ENCODE data around the gene TUT1.
"Not testable (repeated sequence)": the region's sequence is repeated elsewhere in the genome, so short reads cannot be mapped to it uniquely, and the experiment has no call there.

The TUT1 gene

DNA sequence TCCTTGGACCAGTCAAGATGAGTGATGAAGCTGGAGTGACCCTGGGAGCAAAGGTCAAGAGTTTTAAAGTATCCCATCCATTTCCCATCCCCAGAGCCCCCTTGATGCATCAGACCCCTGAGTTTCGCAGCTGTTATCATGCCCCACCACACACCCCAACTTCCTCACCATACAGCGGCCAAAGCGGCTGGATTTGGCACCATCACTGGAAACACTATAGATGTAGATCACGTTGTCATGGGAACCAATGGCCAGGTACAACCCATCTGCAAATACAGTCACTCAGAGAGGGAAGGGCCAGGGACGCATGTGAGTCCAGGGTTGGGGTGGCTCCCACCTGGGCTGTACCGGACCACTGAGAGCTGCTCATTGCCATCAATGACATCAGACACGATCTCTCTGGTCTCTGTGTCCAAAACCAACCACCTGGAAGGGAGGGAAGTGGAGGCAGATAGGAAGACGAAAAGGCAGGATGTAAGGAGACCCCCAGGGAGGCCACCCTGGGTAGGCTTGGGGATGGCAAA, 12.5 kb upstream of the TUT1 start:
- FAIRE-seq, result no peak

DNA sequence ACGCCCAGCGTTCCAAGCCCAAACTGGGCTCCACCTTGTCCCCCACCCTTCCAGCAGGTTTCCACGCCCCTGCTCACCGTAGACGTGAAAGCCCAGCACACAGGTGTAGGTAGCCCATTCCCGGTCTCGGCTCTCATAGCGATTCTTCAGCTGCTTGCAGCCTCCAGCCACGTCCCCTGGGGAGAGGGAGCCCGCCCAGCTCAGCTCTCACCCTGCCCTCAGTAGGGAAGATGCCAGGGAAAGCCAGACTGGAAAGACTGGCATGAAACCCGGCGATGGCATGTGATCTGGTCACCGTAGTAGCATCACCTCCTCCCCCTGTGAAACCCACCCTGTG, 11.7 kb upstream of the TUT1 start:
- FAIRE-seq, result no peak

DNA sequence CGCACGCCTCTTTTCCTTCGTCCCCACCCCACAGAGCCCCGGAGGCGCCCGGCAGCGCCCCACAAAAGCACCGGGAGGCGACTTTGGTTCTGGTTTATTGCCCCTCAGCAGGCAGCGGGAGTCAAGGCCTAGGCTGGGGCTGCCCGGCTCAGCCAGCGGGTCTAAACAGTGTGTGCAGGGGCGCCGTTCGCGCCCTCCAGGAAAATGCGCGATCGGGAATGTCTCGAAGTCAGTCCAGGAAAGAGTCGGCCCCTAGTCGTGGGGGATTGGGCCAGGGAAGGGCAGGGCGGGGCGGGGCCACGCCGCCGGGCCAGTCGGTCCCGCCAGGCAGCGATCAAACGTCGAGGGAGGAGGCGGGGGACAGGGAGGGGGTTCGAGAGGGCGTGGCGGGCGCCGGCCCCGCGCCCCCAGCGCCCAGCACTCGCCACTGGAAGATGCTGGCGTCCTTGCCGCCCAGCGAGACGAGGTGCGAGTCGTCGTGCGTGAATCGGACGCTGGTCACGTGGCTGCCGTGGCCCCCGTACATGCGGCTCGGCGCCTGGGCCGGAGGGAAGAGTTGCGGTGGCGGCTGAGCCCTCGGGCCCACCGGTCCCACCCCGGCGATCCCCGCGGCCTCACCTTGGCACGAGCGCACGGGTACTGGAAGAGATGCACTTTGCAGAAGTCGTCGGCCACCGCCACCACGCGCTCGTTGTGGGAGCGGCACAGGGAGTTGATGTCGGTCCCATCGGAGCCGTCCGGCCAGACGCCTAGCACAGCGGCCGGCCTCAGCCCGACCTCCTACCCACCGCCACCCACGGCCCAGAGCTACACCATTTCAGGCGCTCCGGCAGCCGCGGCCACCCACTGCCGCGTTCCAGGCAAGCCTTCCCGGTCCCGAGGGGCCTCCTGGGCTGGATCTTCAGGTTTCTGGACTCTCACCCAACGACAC, 11.1 kb upstream of the TUT1 start:
- no peak for FAIRE-seq

DNA sequence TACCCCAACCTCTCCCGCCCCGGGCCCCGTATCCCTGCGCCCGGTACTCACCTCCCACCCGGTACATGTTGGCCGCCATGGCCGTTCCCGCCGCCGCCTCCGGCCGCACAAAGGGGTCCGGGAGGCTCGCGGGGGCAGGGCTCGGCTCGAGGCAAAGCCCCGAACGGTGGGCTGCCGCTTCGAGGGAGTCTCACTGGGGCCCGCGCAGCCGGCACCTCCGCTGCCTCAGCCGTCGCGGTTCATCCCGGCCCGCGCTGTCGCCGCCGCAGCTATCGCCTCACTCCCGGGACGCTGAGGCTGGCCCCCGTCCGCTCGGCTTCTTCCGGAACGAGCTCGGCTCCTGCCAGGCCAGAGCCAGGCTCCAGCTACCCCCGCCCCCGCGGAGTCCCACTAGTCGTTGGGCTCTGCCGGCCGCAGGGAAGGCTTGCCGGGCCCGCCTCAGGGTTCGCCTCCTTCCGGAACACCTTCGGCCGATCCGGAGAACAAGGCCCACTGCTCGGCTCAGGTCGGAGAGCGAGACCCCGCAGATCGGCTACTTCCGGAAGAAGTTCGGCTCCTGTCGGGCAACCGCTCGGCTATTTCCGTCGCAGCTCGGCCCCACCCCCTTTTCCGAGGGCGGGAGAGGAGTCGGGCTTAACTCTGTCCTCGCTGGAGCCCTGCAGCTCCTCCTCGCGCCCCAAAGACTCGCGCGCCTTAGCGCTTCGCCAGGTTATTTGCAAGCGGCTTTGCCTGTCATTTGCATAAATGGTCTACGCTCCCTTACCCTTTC, 10.2 kb upstream of the TUT1 start, which contains the start of gene MTA2:
Gene MTA2, minus strand, starts transcription at position 494 of the 769 bp plus-strand sequence. Its CDS starts 415 bp downstream, at position 79.
- peak; percentile 99 for FAIRE-seq

DNA sequence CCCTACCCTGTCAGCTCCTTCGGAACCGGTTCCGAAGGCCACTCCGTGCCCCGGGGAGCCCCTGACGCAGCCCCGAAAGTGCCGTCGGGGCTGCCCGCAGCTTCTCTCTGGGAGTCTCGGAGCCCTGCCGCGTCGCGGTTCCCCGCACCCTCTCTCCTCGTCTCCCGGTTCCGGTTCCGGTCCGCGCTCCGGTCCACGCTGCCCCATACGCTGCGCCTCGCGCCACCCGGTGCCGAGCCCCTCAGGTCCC, 9.7 kb upstream of the TUT1 start:
- FAIRE-seq, result no peak

DNA sequence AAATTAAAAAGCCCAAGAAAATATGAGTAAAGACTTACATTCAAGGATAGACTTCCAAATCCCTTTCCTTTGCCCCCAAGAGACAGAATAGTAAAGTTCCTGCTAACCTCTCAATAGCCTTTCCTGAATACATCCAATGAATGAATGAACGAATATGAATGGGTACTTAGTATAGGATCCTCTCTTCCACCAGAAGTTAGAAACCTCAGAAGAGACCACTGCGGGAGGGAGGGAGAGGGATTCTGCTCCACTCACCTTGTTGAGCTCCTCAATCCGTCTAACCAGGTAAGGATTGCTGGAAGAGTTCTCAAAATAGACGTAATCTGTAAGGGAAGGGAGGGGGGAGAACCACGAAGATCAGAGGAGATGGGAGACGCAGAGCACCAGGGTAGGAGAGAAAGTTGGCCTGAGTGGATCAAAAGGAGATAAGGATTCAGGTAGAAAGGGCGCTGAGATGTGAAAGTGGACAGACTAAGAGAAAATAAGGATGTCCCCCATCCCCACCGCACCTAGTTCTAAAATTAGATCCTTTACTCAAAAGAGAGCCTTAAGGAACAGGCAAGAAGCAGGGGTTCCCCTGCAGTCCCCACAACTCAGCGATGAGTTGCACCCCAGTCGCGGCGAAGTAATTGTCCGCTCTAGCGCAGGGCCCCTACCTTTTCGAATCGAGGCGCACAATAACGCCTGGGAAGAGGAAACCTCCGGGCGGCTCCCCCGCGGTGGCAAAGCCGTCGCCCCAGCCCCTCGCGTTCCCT, 9.2 kb upstream of the TUT1 start:
- FAIRE-seq, result no peak

DNA sequence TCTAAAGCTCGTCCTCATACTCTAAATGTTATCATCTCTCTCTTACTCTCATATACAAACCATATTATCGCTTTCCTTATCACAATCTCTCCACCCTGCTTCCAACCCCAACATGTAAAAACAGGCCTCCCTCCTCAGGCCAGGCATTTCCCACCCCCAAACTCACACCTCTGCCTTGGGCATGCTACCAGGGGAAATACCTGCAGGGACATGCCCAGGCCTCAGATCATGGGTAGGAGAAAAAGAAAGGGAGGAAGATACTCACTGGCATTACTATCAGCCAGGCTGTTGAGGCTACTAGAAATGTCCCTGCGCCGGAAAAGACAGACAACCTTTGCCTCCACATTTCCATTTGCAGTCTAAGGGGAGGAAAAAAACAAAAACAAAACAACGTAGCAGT, 8.6 kb upstream of the TUT1 start:
- no peak for FAIRE-seq

DNA sequence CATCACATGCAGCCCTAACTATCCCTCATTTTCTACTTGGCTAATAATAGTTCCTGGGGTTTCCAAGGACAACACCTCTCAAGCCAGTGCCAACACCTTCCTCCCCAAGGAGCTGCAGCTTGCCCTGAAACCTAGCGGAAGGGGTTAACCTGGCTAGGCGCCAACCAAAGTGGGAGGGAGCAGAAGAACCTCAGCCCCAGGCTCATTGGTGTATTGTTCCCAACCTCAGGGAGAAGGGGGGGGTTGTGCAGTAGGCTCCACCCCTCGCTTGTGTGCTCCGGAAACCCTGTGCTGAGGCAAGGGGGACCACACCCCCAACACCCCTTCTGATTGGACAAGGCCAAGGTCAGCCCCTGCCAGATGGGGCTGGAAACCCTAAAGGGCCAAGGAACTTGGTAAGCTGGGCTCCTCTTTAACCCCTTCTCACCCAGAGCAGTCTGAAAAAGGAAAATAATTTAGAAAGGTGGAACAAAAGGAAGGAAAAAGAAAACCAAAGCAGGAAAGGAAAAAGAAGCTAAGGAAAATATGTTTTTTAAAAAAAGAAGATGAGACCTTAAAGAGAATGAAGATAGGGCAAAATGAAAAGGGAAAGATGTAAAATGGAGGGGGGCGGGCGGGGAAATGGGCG, 7.9 kb upstream of the TUT1 start:
- FAIRE-seq, result peak; percentile 99

DNA sequence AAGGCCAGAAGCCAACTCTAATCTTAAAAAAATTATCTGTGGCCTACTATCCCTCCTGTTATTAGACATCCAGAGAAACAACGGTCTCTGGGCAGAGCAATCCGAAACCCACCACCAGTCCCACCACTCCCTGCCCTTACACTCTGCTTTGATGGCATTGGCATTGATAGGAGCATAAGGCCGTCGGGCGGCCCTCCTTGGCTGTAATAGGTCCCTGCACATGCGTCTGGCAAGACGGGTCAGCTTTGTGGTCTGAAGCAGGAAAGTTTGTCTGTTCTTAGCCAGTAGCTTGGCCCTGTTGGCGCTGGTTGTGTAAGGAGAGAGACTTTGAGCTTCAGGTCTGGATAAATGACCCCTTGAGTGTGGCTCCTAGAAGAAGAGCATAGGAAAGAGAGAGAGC, 3.8 kb upstream of the TUT1 start:
- no peak for FAIRE-seq

DNA sequence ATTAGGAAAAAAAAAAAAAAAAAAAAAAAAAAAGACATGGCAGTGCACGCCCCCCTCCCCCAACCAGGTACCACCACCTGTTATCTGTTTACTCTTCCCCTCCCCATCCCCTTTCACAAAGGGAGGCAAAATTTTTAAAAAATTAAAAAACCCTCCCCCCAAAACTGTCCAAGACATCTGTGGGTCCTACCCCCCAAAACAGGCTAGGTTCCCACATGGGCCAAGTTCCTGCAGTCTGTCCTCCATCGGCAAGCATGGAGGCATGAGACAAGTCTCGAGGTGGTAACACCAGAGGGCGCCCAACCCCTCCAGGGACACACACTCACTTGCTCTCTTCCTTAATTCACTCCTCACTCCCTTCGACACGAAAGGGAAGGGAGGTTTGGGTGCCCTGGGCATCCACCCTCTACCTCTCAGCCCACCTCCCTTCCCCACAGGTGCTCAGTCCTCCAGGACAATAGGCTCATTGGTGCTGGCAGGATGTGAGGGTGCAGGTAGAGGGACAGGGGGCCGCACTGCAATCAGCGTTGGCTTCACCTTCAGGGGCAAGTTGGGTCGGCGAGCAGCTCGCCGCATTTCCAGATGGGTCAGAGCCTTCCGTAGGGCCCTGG, 2.2 kb upstream of the TUT1 start:
- peak; percentile 37 for FAIRE-seq

DNA sequence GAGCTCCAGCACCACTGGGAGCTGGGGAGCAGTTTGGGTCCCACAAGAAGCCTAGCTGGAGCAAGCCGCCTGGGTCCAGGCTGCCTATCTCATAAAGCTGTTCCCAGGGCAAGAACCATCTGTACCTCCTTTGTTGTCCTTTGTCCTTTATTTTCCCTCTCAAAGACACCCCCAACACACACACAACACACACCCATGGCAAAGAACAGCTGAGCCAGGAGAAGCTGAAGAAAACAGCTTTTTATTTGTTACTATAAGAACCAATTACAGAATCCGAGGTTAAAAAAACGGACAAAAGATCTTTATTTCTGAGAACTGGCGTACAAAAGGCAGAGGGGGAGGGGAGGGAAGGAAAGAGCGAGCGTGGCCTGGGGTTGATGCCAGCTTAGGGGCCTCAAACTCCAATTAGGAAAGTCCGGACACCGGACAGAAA, 1.7 kb upstream of the TUT1 start:
- no peak for FAIRE-seq

DNA sequence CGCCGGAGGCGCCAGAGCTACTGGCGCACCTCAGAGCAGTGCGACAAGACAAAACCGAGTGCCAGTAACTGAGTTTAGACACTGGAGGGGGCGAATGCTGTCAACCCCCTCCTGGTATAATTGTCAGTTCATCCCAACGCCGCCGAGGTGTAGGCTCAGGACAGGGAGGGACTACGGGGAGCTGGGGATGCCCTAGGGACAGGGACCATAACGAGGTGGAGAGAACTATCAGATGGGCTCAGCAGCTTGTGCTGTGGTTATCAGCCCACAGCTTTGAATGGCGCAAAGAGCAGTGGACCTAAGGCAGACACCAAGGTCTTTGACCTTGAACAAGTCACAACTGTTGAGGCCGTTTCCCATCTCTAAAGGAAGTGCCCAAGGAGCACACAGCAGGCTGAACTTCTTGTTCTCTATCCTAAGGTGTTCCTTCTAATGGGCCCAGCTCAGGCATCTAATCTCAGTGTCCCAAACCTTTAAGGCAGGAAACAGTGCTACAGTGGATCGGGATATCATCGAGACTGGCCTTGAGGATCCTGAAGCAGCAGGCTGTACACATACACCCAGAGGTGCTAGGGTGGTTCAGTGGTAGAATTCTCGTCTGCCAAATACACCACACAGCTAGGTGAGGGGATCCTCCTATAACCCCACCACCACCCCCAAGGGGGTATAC, 958 bp upstream of the TUT1 start:
- FAIRE-seq, result no peak

DNA sequence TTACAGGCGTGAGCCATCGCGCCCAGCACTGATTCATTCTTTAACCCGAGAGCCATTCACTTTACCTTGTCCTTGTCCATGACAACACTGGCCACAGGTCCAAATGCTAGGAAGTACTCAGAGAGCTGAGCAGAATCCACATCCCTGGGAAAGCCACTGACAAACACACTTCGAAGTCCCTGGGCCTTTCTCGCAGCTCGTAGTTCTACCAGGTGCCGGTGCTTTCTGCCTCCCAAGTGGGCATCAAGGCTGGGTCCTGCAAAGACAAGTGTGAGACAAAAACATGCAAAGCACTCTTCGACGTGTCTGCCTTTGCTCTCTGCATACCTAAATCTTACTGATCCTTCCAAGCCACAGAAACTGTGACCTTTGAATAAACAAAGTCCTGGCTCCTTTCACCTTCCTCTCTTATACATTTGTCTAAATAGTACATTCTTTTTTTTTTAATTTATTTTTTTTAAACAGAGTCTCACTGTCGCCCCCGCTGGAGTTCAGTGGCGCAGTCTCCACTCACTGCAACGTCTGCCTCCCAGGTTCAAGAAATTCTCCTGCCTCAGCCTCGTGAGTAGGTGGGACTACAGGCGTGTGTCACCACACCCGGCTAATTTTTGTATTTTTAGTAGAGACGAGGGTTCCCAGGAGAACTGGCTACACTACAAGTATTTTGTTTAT, 2.2 kb downstream of the TUT1 start:
- FAIRE-seq, result peak; percentile 59

DNA sequence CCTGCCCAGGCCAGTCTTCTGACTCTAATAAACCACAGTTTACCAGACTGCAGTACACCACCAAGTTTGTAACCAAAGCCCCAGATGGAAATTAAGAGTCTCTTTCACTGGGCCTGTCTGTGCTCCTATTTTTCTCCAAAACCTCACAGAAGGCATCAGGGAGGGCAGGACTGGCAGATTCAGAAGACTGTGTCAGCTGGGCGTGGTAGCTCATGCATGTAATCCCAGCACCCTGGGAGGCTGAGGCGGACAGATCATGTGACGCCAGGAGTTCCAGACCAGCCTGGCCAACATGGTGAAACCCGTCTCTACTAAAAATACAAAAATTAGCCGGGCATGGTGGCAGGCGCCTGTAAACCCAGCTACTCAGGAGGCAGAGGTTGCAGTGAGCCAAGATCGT, 6.0 kb downstream of the TUT1 start:
- not testable (repeated sequence) for FAIRE-seq

DNA sequence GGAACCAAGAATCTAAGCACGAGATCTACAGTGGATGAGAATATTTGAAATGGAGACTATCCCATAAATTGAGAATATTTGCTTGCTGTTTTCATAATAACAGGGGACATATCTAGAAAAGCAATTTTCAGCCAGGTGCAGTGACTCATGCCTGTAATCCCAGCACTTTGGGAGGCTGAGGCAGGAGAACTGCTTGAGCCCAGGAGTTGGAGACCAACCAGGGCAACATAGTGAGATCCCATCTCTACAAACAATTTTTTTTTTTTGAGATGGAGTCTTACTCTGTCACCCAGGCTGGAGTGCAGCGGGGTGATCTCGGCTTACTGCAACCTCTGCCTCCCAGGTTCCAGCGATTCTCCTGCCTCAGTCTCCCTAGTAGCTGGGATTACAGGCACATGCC, 9.6 kb downstream of the TUT1 start:
- FAIRE-seq, result not testable (repeated sequence)

DNA sequence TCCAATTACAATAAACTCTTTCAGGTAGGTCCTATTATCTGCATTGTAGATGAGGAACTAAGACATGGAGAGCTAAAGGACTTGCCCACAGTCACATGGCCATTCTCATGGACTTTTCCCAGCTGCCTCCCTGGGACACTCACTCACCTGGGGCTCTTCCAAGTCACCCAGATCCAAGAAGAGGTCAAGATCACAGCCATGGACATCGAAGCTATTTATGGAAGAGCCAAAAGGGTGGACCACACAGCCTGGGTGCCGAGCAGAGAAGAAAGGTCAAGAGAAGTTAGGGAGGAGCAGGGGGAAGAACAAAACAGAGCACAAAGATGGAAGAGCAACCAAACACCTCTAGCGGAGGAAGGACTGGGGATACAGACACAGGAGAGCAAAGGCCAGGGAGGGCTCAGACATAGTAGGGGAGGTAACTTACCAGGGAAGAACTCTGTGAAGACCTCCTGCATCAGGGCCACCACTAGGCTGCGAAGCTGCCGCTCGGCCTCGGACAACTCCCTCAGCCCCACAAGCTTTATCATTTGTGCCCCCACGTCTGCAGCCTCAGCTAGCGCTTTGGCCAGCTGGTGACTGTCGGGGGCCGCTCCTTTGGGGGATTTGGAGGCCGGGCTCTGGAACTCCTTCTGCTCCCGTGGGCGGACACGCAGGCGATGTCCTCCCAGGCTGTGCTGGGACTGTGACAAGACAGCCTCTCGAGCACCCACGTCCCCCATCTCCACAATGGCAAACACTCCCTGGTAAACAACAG, 10.2 kb downstream of the TUT1 start:
- no peak for FAIRE-seq

DNA sequence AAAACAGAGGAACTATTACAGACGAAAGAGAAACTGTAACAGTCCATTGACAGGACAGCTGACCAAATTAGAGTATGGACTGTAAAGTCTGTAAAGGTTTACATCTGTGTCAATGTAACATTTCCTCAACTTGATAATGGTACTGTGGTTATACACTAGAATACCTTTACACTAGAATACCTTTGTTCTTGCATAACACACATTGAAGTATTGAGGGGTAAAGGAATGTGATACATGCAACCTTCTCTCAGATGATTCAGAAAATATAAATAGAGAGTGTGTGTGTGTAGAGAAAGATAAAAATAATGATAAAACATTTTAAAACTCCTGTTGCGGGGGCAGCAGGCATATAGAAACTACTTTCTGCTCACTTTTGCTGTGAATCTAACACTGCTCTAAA, 12.1 kb downstream of the TUT1 start:
- FAIRE-seq, result no peak

DNA sequence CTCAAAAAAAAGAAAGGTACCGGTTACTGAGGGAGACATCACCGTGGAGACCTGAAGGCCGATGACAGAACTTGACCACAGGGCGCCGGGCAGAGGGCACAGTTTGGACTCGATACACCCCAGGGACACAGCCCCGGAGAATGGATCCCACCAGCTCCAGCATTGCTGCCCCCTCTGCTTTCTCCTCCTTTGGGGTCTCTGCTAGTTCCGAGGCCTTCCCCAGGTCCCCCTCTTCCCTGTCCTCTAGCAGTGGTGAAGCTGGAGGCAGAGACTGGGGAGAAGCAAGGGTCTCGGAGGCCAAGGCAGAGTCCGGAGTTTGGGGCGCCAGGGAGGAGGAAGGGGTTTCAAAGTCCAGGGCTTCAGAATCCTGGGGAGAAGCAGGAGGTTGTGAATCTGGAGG, 12.8 kb downstream of the TUT1 start:
- FAIRE-seq, result no peak

DNA sequence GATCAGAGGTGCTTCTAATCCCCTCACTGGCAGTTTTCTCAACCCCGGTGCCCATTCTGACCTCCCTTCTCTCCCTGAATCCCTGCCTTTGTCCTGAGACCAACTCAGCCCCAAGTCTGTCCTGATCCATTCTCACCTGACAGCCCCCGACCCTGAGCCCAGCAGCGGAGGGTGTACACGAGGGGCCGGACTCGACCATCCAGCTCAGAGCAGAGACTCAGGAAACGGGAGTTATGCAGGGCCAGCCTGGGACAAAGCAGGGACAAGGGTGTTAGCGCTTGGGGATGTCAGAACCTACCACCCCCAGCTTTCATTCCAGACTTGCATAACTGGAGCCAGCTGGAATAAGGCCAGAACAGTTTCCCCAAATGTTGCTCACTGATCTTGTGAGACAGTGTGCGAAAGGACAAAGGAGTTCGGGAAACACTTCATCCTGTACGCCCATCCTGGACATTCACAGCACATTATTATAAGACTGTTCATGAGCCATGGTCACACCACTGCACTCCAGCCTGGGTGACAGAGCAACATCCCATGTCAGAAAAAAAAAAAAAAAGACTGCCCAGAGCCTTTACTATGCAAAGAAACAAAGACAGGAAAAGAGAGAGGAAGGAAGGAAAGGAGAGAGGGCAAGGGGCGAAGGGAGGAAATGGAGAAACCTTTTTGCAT, 14.1 kb downstream of the TUT1 start:
- no peak for FAIRE-seq

DNA sequence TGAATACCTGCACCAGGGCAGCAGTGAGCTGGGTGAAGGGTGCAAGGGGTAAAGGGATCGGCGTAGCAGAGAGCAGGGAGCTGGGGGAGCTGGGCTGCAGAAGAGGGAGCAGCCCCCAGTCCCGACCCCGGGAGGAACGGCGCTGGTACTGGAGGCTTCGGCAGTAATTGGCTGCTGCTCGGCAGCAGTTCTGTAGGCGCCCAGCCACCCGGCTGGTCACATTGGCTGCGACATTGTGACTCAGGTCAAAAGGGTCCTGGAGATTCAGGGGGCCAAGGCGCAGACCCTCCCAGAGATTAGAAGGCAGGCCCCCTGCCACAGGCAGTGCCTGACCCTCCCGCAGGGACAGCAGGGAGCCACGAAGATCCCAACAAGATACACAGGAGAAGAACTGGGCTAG, 15.5 kb downstream of the TUT1 start:
- FAIRE-seq, result no peak

Data from G401.6 (cell line).